K562 (cell line): ENCODE results near the gene FKBP2. TPM values are rescaled to one million over a fixed set of nuclear protein-coding genes. Genes with fewer than 3 reads are reported as not detected.

Experiments used
- BRCA1 ChIP-seq, 2 experiments: fragments of 450-650 bp in 1 of 2; sonication (generic) in 1 of 2; formaldehyde crosslinking in 1 of 2; IDR thresholded peaks; 2 replicates each; pipeline versions ENCODE4 v1.5.0 to v1.6.1; 2017 to 2020; ENCODE audit warnings: mild to moderate bottlenecking in 1 of 2, missing genetic modification reagents in 1 of 2
- CLOCK ChIP-seq: fragments of 250-450 bp; sonication (Bioruptor Pico); IDR thresholded peaks from 2 replicates; pipeline ENCODE4 v1.4.0; 2020; ENCODE audit warnings: mild to moderate bottlenecking, moderate library complexity, borderline replicate concordance
- COPS2 ChIP-seq: fragments of 450-650 bp; conservative IDR thresholded peaks from 2 replicates; pipeline ENCODE4 v1.6.1; 2016; ENCODE audit warnings: mild to moderate bottlenecking, moderate library complexity
- CREB1 ChIP-seq, 2 experiments: sonication (generic) in 1 of 2; formaldehyde crosslinking in 1 of 2; IDR thresholded peaks; 2 replicates each; pipeline versions ENCODE4 v1.6.1 to v1.8.0; 2012 to 2022; ENCODE audit warnings: inconsistent platforms in 1 of 2, mild to moderate bottlenecking in 1 of 2, missing genetic modification reagents in 1 of 2, moderate library complexity in 1 of 2
- FOXJ2 ChIP-seq: fragments of 200-800 bp; sonication (Bioruptor generic); IDR thresholded peaks from 2 replicates; pipeline ENCODE4 v1.6.1; 2016; ENCODE audit warnings: missing genetic modification characterization, missing compliant biosample characterization
- IFI16 ChIP-seq: fragments of 250-450 bp; sonication (Bioruptor Pico); IDR thresholded peaks from 2 replicates; pipeline ENCODE4 v2.1.2; 2022; ENCODE audit warnings: mild to moderate bottlenecking, inconsistent platforms
- JUN ChIP-seq, 2 experiments: sonication (generic) in 1 of 2; formaldehyde crosslinking in 1 of 2; IDR thresholded peaks; 2 replicates each; pipeline versions ENCODE4 v1.6.1 to v1.8.0; 2012 to 2022; ENCODE audit warnings: borderline replicate concordance in 2 of 2, mild to moderate bottlenecking in 2 of 2, improper control_type of control experiment in 1 of 2, low read depth in 1 of 2, low read length in 1 of 2, missing genetic modification reagents in 1 of 2
- MAFK ChIP-seq: IDR thresholded peaks from 2 replicates; pipeline ENCODE4 v1.6.1; 2011; ENCODE audit warnings: low read length, improper control_type of control experiment
- MCM7 ChIP-seq, 2 experiments: fragments of 450-650 bp; IDR thresholded peaks; 2 replicates each; pipeline ENCODE4 v1.6.1; 2016 to 2018
- MTA3 ChIP-seq: fragments of 450-650 bp; formaldehyde crosslinking; IDR thresholded peaks from 2 replicates; pipeline ENCODE4 v1.6.1; 2017; ENCODE audit warnings: mild to moderate bottlenecking, borderline replicate concordance
- NFE2 ChIP-seq: IDR thresholded peaks from 2 replicates; pipeline ENCODE4 v1.6.1; 2014; ENCODE audit warnings: antibody characterized with exemption, low read depth
- PHF20 ChIP-seq: fragments of 450-650 bp; IDR thresholded peaks from 2 replicates; pipeline ENCODE4 v1.6.1; 2018; ENCODE audit not compliant: partially characterized antibody
- PHTF2 ChIP-seq: fragments of 250-450 bp; sonication (Bioruptor Pico); IDR thresholded peaks from 2 replicates; pipeline ENCODE4 v1.5.0; 2021; ENCODE audit warnings: mild to moderate bottlenecking
- RFX1 ChIP-seq: fragments of 450-650 bp; IDR thresholded peaks from 2 replicates; pipeline ENCODE4 v1.6.1; 2016; ENCODE audit warnings: mild to moderate bottlenecking, moderate library complexity
- SFPQ ChIP-seq: fragments of 200-400 bp; formaldehyde crosslinking; IDR thresholded peaks from 2 replicates; pipeline ENCODE4 v1.6.1; 2017; ENCODE audit warnings: mild to moderate bottlenecking, low read depth, low read length, moderate library complexity
- SRSF1 ChIP-seq: fragments of 200-400 bp; formaldehyde crosslinking; IDR thresholded peaks from 2 replicates; pipeline ENCODE4 v1.6.1; 2017; ENCODE audit warnings: mild to moderate bottlenecking, low read depth, low read length, moderate library complexity
- TAF15 ChIP-seq: fragments of 200-400 bp; formaldehyde crosslinking; IDR thresholded peaks from 2 replicates; pipeline ENCODE4 v1.6.1; 2017; ENCODE audit warnings: mild to moderate bottlenecking, low read depth, low read length, moderate library complexity
- TAF7 ChIP-seq: fragments of 450-650 bp; IDR thresholded peaks from 2 replicates; pipeline ENCODE4 v1.6.1; 2016; ENCODE audit warnings: missing genetic modification characterization, missing compliant biosample characterization
- TRIM24 ChIP-seq, 2 experiments: fragments of 450-650 bp; IDR thresholded peaks; 2 replicates each; pipeline ENCODE4 v1.6.1; 2016
- TRIM28 ChIP-seq: fragments of 450-650 bp; IDR thresholded peaks from 2 replicates; pipeline ENCODE4 v1.6.1; 2017
- ZC3H4 ChIP-seq: sonication (generic); formaldehyde crosslinking; IDR thresholded peaks from 2 replicates; pipeline ENCODE4 v1.9.0; 2021; ENCODE audit warnings: missing genetic modification reagents, borderline replicate concordance
- ZNF140 ChIP-seq: fragments of 250-450 bp; sonication (Bioruptor Pico); IDR thresholded peaks from 2 replicates; pipeline ENCODE4 v1.8.0; 2021; ENCODE audit warnings: moderate library complexity, mild to moderate bottlenecking, inconsistent platforms
- ZNF507 ChIP-seq: conservative IDR thresholded peaks from 2 replicates; pipeline ENCODE4 v1.6.1; 2017; ENCODE audit warnings: missing genetic modification characterization, missing compliant biosample characterization
- ZNF589 ChIP-seq: fragments of 200-800 bp; sonication (Bioruptor generic); IDR thresholded peaks from 2 replicates; pipeline ENCODE4 v1.6.1; 2016; ENCODE audit warnings: low read depth, missing genetic modification characterization, missing compliant biosample characterization
- polyA plus RNA-seq, 8 experiments: library from polyadenylated mRNA; depleted of rRNA in 4 of 8; stranded (reverse) in 5 of 8; unstranded in 3 of 8; fragments of >200 nt; fragmentation: Nextera tagmentation in 2 of 8; fragmentation: Illumina TruSeq in 1 of 8; extraction: Ambion mirVana in 2 of 8; extraction: Trizol in 1 of 8; gene quantifications; 2 replicates each; pipeline versions ENCODE4 v1.2.1 to v1.2.3, GENCODE V29; 2011 to 2014; ENCODE audit warnings: inconsistent platforms in 1 of 8, missing spikeins in 1 of 8
- total RNA-seq, 7 experiments: library from RNA; depleted of rRNA in 6 of 7; stranded (reverse); fragments of >200 nt in 6 of 7; fragmentation: Illumina TruSeq in 2 of 7; extraction: Trizol in 2 of 7; gene quantifications; 2 replicates each; pipeline versions ENCODE4 v1.2.1 to v1.2.3, GENCODE V29; 2011 to 2021; ENCODE audit warnings: low replicate concordance in 1 of 7
- TF ChIP-seq, protein P1 (sequence below): fragments of 450-650 bp; IDR thresholded peaks from 2 replicates; pipeline ENCODE4 v1.6.1; 2016; ENCODE audit warnings: low read depth, mild to moderate bottlenecking, moderate library complexity

FKBP2 gene
- total and polyA plus RNA-seq, 9 of the 15 experiments (the other 6 are each of a cell fraction or from before 2014, with no cell fraction given): 3.5 to 151 (median 58.1) TPM

DNA sequence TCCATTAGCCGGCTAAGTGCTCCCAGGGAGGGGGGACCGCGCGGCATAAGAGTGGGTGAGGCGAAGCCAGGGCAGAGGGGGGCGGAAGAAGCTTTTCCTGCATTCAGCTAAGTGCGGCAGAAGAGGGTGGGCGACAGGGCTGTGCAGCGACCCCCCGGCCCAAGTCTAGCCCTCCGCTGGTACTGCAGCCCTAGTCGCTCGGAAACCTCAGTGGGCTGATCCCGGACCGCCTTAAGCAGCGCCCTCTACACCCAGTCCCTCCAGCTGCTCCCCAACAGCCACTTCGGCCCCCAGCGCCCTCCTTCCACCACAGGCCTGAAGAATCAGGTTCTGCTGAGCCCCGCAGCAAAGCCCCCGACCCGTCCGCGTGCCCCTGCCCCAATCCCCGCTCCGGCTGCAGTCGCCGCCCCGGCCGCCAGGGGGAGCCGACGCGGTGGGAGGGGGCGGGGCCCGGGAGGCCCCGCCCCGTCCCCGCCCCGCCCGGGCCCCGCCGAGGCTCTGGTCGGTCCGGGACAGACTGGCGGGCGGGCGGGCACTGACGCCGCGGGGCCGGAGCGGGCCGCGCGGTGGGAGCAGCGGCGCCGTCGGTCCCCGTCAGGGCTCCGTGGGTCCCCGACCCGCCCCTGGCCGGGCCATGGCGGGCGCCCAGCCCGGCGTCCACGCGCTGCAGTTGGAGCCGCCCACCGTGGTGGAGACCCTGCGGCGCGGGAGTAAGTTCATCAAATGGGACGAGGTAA, 10.3 kb downstream of the FKBP2 start, which contains the start of gene PLCB3 (continued):
- TF ChIP-seq TAF15 (no peak), MAFK (no peak), BRCA1 (IDR thresholded peaks at IDR 0.05) (no peak), BRCA1 (CRISPR knock-in tag; IDR thresholded peaks at IDR 0.05) (no peak), CREB1 (IDR thresholded peaks at IDR 0.05) (no peak), CREB1 (CRISPR knock-in tag; IDR thresholded peaks at IDR 0.05) (peak; percentile 45; the same call in 1 of the 2 replicates), PHTF2 (CRISPR knock-in tag) (no peak), ZNF507 (tag) (no peak), TRIM24 (IDR thresholded peaks at IDR 0.05) (no peak), SRSF1 (no peak), FOXJ2 (no peak), TRIM28 (no peak), RFX1 (no peak), MCM7 (IDR thresholded peaks at IDR 0.05) (no peak), CLOCK (CRISPR knock-in tag) (no peak), PHF20 (no peak), COPS2 (no peak), ZNF589 (CRISPR knock-in tag) (no peak), ZC3H4 (CRISPR knock-in tag) (no peak), SFPQ (no peak), MTA3 (no peak; the same call in 1 of the 2 replicates), JUN (IDR thresholded peaks at IDR 0.05; ENCODE audit: borderline replicate concordance, low read depth, low read length) (no peak), JUN (CRISPR knock-in tag; IDR thresholded peaks at IDR 0.05; ENCODE audit: borderline replicate concordance) (no peak), NFE2 (no peak), TAF7 (tag) (no peak), ZNF140 (CRISPR knock-in tag) (no peak), IFI16 (no peak)
- TF ChIP-seq, protein P1, sequence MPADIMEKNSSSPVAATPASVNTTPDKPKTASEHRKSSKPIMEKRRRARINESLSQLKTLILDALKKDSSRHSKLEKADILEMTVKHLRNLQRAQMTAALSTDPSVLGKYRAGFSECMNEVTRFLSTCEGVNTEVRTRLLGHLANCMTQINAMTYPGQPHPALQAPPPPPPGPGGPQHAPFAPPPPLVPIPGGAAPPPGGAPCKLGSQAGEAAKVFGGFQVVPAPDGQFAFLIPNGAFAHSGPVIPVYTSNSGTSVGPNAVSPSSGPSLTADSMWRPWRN: no peak
